ENCODE measurements around the gene EPHA3. TPM values are rescaled to one million over a fixed set of nuclear protein-coding genes. Genes with fewer than 3 reads are reported as not detected.

Gene EPHA3
- polyA plus RNA-seq, 2 donors: 0.18 to 0.38 TPM

DNA sequence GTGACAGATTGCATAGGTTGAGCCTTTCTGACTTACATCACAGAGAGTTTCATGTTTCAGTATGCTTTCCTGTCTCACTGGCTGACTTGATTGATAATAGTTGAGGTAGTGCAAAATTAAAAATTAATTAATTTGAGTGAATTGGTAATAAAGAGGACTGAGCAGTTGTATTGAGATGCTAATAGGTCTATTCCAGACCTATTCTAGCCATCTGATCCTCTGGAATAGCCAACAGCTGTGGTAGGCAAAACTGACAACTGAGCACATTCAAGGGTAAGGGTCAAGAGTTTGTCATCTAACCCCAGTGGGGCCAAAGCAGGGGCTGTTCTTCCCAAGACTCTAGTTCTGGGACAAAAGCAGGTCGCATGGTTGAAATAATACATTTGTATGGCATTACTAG is 132.4 kb downstream of the EPHA3 start:
- Histone ChIP-seq H3K4me1 (ENCODE audit: control insufficient read depth in 2 of 2, insufficient read depth in 2 of 2, low read length in 1 of 2) (no peaks in the 10 kb centered on the region), H3K4me3 (ENCODE audit: low read depth in 1 of 2, low read length in 2 of 2) (no peak overlapping the region), H3K36me3 (ENCODE audit: control insufficient read depth in 2 of 2, insufficient read depth in 2 of 2, low read length in 1 of 2) (no peaks in the 10 kb centered on the region), H3K27me3 (ENCODE audit: control insufficient read depth in 1 of 2, insufficient read depth in 2 of 2, low read length in 2 of 2) (no peaks in the 10 kb centered on the region), H3K27ac (ENCODE audit: low read depth in 2 of 2, low read length in 1 of 2) (no peak overlapping the region), H3K9me3 (ENCODE audit: control insufficient read depth in 2 of 2, insufficient read depth in 1 of 2, low read depth in 1 of 2, low read length in 1 of 2) (no peaks in the 10 kb centered on the region)
- WGBS, 2 donors: 72 to 76% methylated on average over 1 of the region's 1 CpG

DNA sequence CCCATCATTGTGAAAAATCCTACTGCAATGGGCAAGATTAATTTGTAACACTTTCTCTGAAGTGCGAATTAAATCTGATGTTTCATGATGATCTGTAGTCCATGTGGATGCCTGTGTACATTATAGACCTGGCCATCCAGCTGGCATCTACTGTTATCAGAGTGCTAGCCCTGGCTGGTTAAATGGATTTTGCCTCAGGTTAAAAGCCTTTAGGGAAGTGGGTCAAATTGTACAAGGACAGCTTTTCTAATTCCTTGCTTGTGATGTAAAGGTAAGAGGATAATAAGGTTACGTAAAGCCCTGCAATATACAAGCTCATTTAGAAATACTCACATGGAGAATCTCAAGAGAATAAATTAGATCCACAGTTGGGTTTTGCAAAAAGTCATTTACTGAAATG is 138.2 kb downstream of the EPHA3 start:
- H3K4me1 ChIP-seq (ENCODE audit: control insufficient read depth in 2 of 2, insufficient read depth in 2 of 2, low read length in 1 of 2): no peaks in the 10 kb centered on the region
- H3K27ac ChIP-seq (ENCODE audit: low read depth in 2 of 2, low read length in 1 of 2): no peak overlapping the region
- no peaks in the 10 kb centered on the region for H3K27me3 ChIP-seq (ENCODE audit: control insufficient read depth in 1 of 2, insufficient read depth in 2 of 2, low read length in 2 of 2)
- 95% methylated on average over 2 of the region's 2 CpGs for WGBS, 2 donors
- no peak overlapping the region for H3K4me3 ChIP-seq (ENCODE audit: low read depth in 1 of 2, low read length in 2 of 2)
- no peaks in the 10 kb centered on the region for H3K9me3 ChIP-seq (ENCODE audit: control insufficient read depth in 2 of 2, insufficient read depth in 1 of 2, low read depth in 1 of 2, low read length in 1 of 2)
- H3K36me3 ChIP-seq (ENCODE audit: control insufficient read depth in 2 of 2, insufficient read depth in 2 of 2, low read length in 1 of 2): no peaks in the 10 kb centered on the region

DNA sequence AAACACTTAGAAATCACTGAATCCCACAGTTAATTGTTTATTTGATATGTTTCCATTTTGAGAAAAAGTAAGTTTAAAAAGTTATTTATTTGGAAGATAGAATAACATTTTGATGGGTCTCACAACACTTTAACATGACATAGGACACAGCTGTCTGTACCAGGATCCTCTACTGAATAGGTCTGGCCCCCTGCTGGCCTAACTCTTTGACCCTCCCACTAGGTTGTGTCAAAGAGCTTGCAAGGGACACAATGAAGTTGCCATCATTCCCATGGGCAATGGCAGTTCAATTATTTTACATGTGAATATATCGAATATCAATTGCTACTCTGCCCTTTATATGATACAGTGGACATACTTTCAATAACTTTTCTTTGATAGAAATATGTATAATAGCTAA is 138.9 kb downstream of the EPHA3 start:
- 81 to 84% methylated on average over 1 of the region's 1 CpG for WGBS, 2 donors
- no peaks in the 10 kb centered on the region for H3K27me3 ChIP-seq (ENCODE audit: control insufficient read depth in 1 of 2, insufficient read depth in 2 of 2, low read length in 2 of 2)
- no peaks in the 10 kb centered on the region for H3K4me1 ChIP-seq (ENCODE audit: control insufficient read depth in 2 of 2, insufficient read depth in 2 of 2, low read length in 1 of 2)
- no peak overlapping the region for H3K27ac ChIP-seq (ENCODE audit: low read depth in 2 of 2, low read length in 1 of 2)
- H3K9me3 ChIP-seq (ENCODE audit: control insufficient read depth in 2 of 2, insufficient read depth in 1 of 2, low read depth in 1 of 2, low read length in 1 of 2): no peaks in the 10 kb centered on the region
- H3K36me3 ChIP-seq (ENCODE audit: control insufficient read depth in 2 of 2, insufficient read depth in 2 of 2, low read length in 1 of 2): no peaks in the 10 kb centered on the region
- no peak overlapping the region for H3K4me3 ChIP-seq (ENCODE audit: low read depth in 1 of 2, low read length in 2 of 2)

DNA sequence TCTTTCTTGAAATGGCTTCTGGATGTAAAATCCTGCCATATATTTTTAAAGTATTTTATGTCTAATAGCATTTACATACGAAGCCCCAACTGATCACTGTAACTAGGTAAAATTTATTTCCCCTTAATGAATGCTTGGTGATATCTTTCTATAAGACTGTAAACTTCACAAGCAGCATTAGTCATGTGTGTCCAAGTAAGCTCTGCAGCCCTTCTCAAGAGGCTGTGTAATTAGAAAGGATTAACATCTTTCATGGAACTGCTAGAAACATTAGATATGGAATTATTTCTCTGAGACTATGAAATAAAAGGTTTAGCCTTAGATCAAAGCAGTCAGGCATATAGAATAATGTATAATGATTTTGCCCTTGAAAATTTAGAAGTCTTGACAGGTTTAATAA is 143.3 kb downstream of the EPHA3 start:
- Histone ChIP-seq H3K4me3 (ENCODE audit: low read depth in 1 of 2, low read length in 2 of 2) (no peak overlapping the region), H3K36me3 (ENCODE audit: control insufficient read depth in 2 of 2, insufficient read depth in 2 of 2, low read length in 1 of 2) (no peaks in the 10 kb centered on the region), H3K4me1 (ENCODE audit: control insufficient read depth in 2 of 2, insufficient read depth in 2 of 2, low read length in 1 of 2) (no peaks in the 10 kb centered on the region), H3K9me3 (ENCODE audit: control insufficient read depth in 2 of 2, insufficient read depth in 1 of 2, low read depth in 1 of 2, low read length in 1 of 2) (no peaks in the 10 kb centered on the region), H3K27ac (ENCODE audit: low read depth in 2 of 2, low read length in 1 of 2) (no peak overlapping the region), H3K27me3 (ENCODE audit: control insufficient read depth in 1 of 2, insufficient read depth in 2 of 2, low read length in 2 of 2) (no peaks in the 10 kb centered on the region)
- 77 to 80% methylated on average over 1 of the region's 1 CpG for WGBS, 2 donors

DNA sequence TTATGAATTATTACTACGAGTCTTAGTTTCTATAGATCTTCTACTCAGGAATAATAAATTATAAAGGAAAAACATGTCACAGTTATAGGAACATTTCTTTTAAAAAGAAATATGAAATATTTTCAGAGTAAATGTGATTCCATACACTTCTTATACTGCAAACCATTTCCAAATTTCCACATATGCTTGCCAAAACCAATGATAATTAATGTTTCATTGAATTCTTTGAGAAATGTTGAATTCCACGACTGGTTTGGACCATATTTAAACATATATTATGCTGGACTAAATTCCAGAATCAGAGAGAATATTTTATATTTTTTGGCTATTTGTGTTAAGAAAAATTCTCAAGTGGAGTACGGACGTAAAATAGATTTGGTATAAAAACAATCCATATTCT is 144.6 kb downstream of the EPHA3 start:
- Histone ChIP-seq H3K4me3 (ENCODE audit: low read depth in 1 of 2, low read length in 2 of 2) (no peak overlapping the region), H3K27ac (ENCODE audit: low read depth in 2 of 2, low read length in 1 of 2) (no peak overlapping the region), H3K27me3 (ENCODE audit: control insufficient read depth in 1 of 2, insufficient read depth in 2 of 2, low read length in 2 of 2) (no peaks in the 10 kb centered on the region), H3K4me1 (ENCODE audit: control insufficient read depth in 2 of 2, insufficient read depth in 2 of 2, low read length in 1 of 2) (no peaks in the 10 kb centered on the region), H3K36me3 (ENCODE audit: control insufficient read depth in 2 of 2, insufficient read depth in 2 of 2, low read length in 1 of 2) (no peaks in the 10 kb centered on the region), H3K9me3 (ENCODE audit: control insufficient read depth in 2 of 2, insufficient read depth in 1 of 2, low read depth in 1 of 2, low read length in 1 of 2) (no peaks in the 10 kb centered on the region)
- 82 to 84% methylated on average over 4 of the region's 4 CpGs for WGBS, 2 donors

DNA sequence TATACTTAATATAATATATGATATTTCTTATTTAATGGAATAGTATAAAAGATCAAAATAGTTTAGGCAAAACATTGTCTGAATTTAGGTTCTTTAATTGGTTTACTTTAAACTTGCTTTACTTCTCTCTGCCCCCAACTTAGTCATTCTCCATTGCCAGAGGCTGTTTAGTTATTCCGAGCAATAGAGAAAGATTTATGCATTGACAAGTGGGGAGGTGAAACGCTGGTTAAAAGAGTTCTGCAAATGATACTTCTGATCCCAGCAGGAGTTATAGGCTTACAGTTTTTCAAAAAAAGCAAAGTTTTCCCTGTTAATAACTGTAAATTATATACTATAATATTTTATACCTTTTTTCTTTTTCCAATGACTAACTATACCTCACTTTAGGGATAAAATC is 145.4 kb downstream of the EPHA3 start:
- H3K27me3 ChIP-seq (ENCODE audit: control insufficient read depth in 1 of 2, insufficient read depth in 2 of 2, low read length in 2 of 2): no peaks in the 10 kb centered on the region
- no peak overlapping the region for H3K27ac ChIP-seq (ENCODE audit: low read depth in 2 of 2, low read length in 1 of 2)
- H3K9me3 ChIP-seq (ENCODE audit: control insufficient read depth in 2 of 2, insufficient read depth in 1 of 2, low read depth in 1 of 2, low read length in 1 of 2): no peaks in the 10 kb centered on the region
- WGBS, 2 donors: 55 to 64% methylated on average over 2 of the region's 2 CpGs
- H3K4me3 ChIP-seq (ENCODE audit: low read depth in 1 of 2, low read length in 2 of 2): no peak overlapping the region
- no peaks in the 10 kb centered on the region for H3K36me3 ChIP-seq (ENCODE audit: control insufficient read depth in 2 of 2, insufficient read depth in 2 of 2, low read length in 1 of 2)
- no peaks in the 10 kb centered on the region for H3K4me1 ChIP-seq (ENCODE audit: control insufficient read depth in 2 of 2, insufficient read depth in 2 of 2, low read length in 1 of 2)

DNA sequence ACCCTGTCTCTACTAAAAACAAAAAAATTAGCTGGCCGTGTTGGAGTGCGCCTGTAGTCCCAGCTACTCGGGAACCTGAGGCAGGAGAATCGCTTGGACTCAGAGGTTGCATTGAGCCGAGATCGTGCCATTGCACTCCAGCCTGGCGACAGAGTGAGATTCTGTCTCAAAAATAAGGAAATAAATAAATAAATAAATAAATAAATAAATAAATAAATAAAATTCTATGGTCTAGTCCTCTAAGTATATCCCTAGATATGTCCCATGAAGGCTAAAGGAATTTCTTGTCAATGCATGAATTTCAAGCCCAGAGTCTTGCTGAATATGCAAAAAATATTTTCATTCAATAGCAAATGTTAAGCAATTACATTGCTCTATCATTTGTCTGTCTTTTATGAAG is 149.0 kb downstream of the EPHA3 start:
- Histone ChIP-seq H3K36me3 (ENCODE audit: control insufficient read depth in 2 of 2, insufficient read depth in 2 of 2, low read length in 1 of 2) (no peaks in the 10 kb centered on the region), H3K4me3 (ENCODE audit: low read depth in 1 of 2, low read length in 2 of 2) (no peak overlapping the region)
- 89 to 96% methylated on average over 7 of the region's 7 CpGs for WGBS, 2 donors

DNA sequence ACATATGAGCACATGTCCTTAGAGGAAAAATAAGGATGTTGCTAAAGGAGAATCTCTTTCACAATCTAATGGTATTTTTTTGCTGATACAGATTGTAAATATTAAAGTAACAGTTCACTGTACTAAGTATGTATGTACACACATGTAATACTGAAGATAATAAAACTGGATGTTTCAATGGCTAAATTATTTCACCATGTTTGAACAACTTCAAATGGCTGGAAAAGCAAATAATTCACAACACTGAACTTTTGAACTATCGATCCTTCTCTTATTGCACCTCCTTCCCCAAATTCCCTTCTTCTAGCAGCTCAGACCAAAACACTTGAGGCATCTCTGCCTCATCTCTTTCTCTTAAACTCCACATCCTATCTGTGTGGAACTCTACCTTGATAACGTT is 149.5 kb downstream of the EPHA3 start:
- no peaks in the 10 kb centered on the region for H3K27me3 ChIP-seq (ENCODE audit: control insufficient read depth in 1 of 2, insufficient read depth in 2 of 2, low read length in 2 of 2)
- H3K4me1 ChIP-seq (ENCODE audit: control insufficient read depth in 2 of 2, insufficient read depth in 2 of 2, low read length in 1 of 2): no peaks in the 10 kb centered on the region
- H3K4me3 ChIP-seq (ENCODE audit: low read depth in 1 of 2, low read length in 2 of 2): no peak overlapping the region
- 58 to 76% methylated on average over 2 of the region's 2 CpGs for WGBS, 2 donors
- no peaks in the 10 kb centered on the region for H3K9me3 ChIP-seq (ENCODE audit: control insufficient read depth in 2 of 2, insufficient read depth in 1 of 2, low read depth in 1 of 2, low read length in 1 of 2)
- no peaks in the 10 kb centered on the region for H3K36me3 ChIP-seq (ENCODE audit: control insufficient read depth in 2 of 2, insufficient read depth in 2 of 2, low read length in 1 of 2)
- H3K27ac ChIP-seq (ENCODE audit: low read depth in 2 of 2, low read length in 1 of 2): no peak overlapping the region

More for the DNA sequence above, 149.0 kb downstream of the EPHA3 start:
- Histone ChIP-seq H3K27ac (ENCODE audit: low read depth in 2 of 2, low read length in 1 of 2) (no peak overlapping the region), H3K4me1 (ENCODE audit: control insufficient read depth in 2 of 2, insufficient read depth in 2 of 2, low read length in 1 of 2) (no peaks in the 10 kb centered on the region), H3K27me3 (ENCODE audit: control insufficient read depth in 1 of 2, insufficient read depth in 2 of 2, low read length in 2 of 2) (no peaks in the 10 kb centered on the region), H3K9me3 (ENCODE audit: control insufficient read depth in 2 of 2, insufficient read depth in 1 of 2, low read depth in 1 of 2, low read length in 1 of 2) (no peaks in the 10 kb centered on the region)

DNA sequence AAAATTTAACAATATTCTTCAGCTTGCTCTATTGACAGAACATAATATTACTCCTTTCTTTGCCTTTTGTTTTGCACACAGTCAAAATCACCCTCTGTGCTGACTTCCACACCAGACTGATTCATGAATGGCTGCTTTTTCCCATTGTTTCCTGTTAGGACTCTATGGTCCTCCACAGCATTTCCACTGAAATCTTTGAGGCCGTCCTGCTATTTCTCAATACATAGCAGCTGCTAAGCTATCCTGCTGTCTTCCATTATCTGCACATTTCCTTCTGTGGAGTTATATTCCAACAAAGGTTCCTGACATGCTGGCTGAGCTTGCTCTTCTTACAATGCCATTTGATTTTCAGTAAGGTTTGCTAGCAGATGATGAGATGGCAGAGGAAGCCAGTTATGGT is 153.3 kb downstream of the EPHA3 start:
- Histone ChIP-seq H3K27me3 (ENCODE audit: control insufficient read depth in 1 of 2, insufficient read depth in 2 of 2, low read length in 2 of 2) (no peaks in the 10 kb centered on the region), H3K4me1 (ENCODE audit: control insufficient read depth in 2 of 2, insufficient read depth in 2 of 2, low read length in 1 of 2) (no peaks in the 10 kb centered on the region), H3K27ac (ENCODE audit: low read depth in 2 of 2, low read length in 1 of 2) (no peak overlapping the region), H3K9me3 (ENCODE audit: control insufficient read depth in 2 of 2, insufficient read depth in 1 of 2, low read depth in 1 of 2, low read length in 1 of 2) (no peaks in the 10 kb centered on the region), H3K4me3 (ENCODE audit: low read depth in 1 of 2, low read length in 2 of 2) (no peak overlapping the region), H3K36me3 (ENCODE audit: control insufficient read depth in 2 of 2, insufficient read depth in 2 of 2, low read length in 1 of 2) (no peaks in the 10 kb centered on the region)
- WGBS, 2 donors: 61 to 69% methylated on average over 1 of the region's 1 CpG

DNA sequence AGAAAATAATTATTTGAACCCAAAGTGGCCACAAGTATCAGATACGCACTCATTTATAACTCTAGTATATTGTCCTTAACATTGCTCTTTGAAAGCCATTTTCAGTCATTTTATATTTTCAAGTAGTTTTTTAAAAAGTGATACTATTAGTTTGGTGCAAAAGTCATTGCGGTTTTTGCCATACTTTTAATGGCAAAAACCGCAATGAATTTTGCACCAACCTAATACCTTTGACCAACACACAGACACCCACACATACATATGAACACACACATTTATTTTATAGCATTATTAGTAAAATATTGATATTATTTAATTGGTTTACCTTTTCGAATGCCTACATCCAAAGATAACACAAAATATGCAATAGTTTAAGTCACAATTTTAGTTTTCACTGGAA is 154.3 kb downstream of the EPHA3 start:
- 91 to 93% methylated on average over 4 of the region's 4 CpGs for WGBS, 2 donors
- Histone ChIP-seq H3K27ac (ENCODE audit: low read depth in 2 of 2, low read length in 1 of 2) (no peak overlapping the region), H3K9me3 (ENCODE audit: control insufficient read depth in 2 of 2, insufficient read depth in 1 of 2, low read depth in 1 of 2, low read length in 1 of 2) (no peaks in the 10 kb centered on the region), H3K4me1 (ENCODE audit: control insufficient read depth in 2 of 2, insufficient read depth in 2 of 2, low read length in 1 of 2) (no peaks in the 10 kb centered on the region), H3K36me3 (ENCODE audit: control insufficient read depth in 2 of 2, insufficient read depth in 2 of 2, low read length in 1 of 2) (no peaks in the 10 kb centered on the region), H3K4me3 (ENCODE audit: low read depth in 1 of 2, low read length in 2 of 2) (no peak overlapping the region), H3K27me3 (ENCODE audit: control insufficient read depth in 1 of 2, insufficient read depth in 2 of 2, low read length in 2 of 2) (no peaks in the 10 kb centered on the region)

All from esophagus (tissue), 2 donors.